ENCODE measurements around the gene TSC2. TPM values are rescaled to one million over a fixed set of nuclear protein-coding genes. Genes with fewer than 3 reads are reported as not detected.

TSC2 gene
- polyA plus RNA-seq, 2 donors, result 31.1 to 66.6 TPM

Other genes starting within 250 kb of the TSC2 start
- gene HAGH, start 221.2 kb upstream of the TSC2 start, polyA plus RNA-seq, result 10 to 100 TPM; 41.1 to 57.9 TPM
- gene FAHD1, start 220.8 kb upstream of the TSC2 start, polyA plus RNA-seq, result 10 to 100 TPM; 26.6 to 40.5 TPM
- gene MEIOB, start 175.8 kb upstream of the TSC2 start, polyA plus RNA-seq, result under 1 TPM in 1 of 2 donors, not detected in 1; 0.08 TPM
- 10 to 100 TPM in 1 of 2 donors, 1 to 10 TPM in 1; 8.0 to 16.3 TPM for gene HS3ST6, start 129.6 kb upstream of the TSC2 start, polyA plus RNA-seq
- 10 to 100 TPM; 25.9 to 52.7 TPM for gene MSRB1, start 104.8 kb upstream of the TSC2 start, polyA plus RNA-seq
- under 1 TPM; 0.06 to 0.14 TPM for gene RPL3L, start 93.3 kb upstream of the TSC2 start, polyA plus RNA-seq
- 100 to 1,000 TPM; 160 to 207 TPM for gene NDUFB10, start 88.4 kb upstream of the TSC2 start, polyA plus RNA-seq
- 1,000 to 10,000 TPM; 2,871 to 3,908 TPM for gene RPS2, start 83.2 kb upstream of the TSC2 start, polyA plus RNA-seq
- under 1 TPM; 0.06 to 0.20 TPM for gene RNF151, start 81.1 kb upstream of the TSC2 start, polyA plus RNA-seq
- 10 to 100 TPM; 56.6 to 59.0 TPM for gene TBL3, start 75.9 kb upstream of the TSC2 start, polyA plus RNA-seq
- 1 to 10 TPM; 2.7 to 9.3 TPM for gene NOXO1, start 66.5 kb upstream of the TSC2 start, polyA plus RNA-seq
- 10 to 100 TPM; 13.1 to 23.1 TPM for gene GFER, start 63.8 kb upstream of the TSC2 start, polyA plus RNA-seq
- gene SYNGR3, start 58.0 kb upstream of the TSC2 start, polyA plus RNA-seq, result under 1 TPM; 0.06 to 0.36 TPM
- gene ZNF598, start 38.2 kb upstream of the TSC2 start, polyA plus RNA-seq, result 10 to 100 TPM; 27.9 to 36.4 TPM
- under 1 TPM; 0.22 to 0.53 TPM for gene NPW, start 28.2 kb upstream of the TSC2 start, polyA plus RNA-seq
- 10 to 100 TPM; 26.3 to 36.1 TPM for gene NHERF2, start 21.1 kb upstream of the TSC2 start, polyA plus RNA-seq
- gene NTHL1, start 151 bp upstream of the TSC2 start, polyA plus RNA-seq, result 10 to 100 TPM; 15.1 to 16.2 TPM
- 10 to 100 TPM; 40.5 to 78.0 TPM for gene PKD1, start 87.9 kb downstream of the TSC2 start, polyA plus RNA-seq
- gene RAB26, start 100.6 kb downstream of the TSC2 start, polyA plus RNA-seq, result 1 to 10 TPM; 1.1 to 4.7 TPM
- gene TRAF7, start 107.8 kb downstream of the TSC2 start, polyA plus RNA-seq, result 10 to 100 TPM; 40.1 to 41.5 TPM
- under 1 TPM; 0.29 to 0.81 TPM for gene CASKIN1, start 148.6 kb downstream of the TSC2 start, polyA plus RNA-seq
- 10 to 100 TPM; 27.8 to 38.3 TPM for gene MLST8, start 157.5 kb downstream of the TSC2 start, polyA plus RNA-seq
- gene BRICD5, start 162.9 kb downstream of the TSC2 start, polyA plus RNA-seq, result 1 to 10 TPM; 3.6 to 4.6 TPM
- 1 to 10 TPM; 7.1 to 7.7 TPM for gene PGP, start 166.9 kb downstream of the TSC2 start, polyA plus RNA-seq
- gene E4F1, start 175.6 kb downstream of the TSC2 start, polyA plus RNA-seq, result 10 to 100 TPM; 19.9 to 31.0 TPM
- 1 to 10 TPM in 1 of 2 donors, under 1 TPM in 1; 0.41 to 1.3 TPM for gene DNASE1L2, start 188.5 kb downstream of the TSC2 start, polyA plus RNA-seq
- gene ECI1, start 203.6 kb downstream of the TSC2 start, polyA plus RNA-seq, result 10 to 100 TPM; 58.7 to 62.9 TPM
- gene RNPS1, start 220.1 kb downstream of the TSC2 start, polyA plus RNA-seq, result 10 to 100 TPM; 41.4 to 100.0 TPM

All from esophagus (tissue), 2 donors.